K562 (cell line): Measurements from ENCODE around the gene HNRNPK. TPM values are rescaled to one million over a fixed set of nuclear protein-coding genes. Genes with fewer than 3 reads are reported as not detected.

Experiments used
- DMBX1 ChIP-seq: fragments of 250-450 bp; sonication (Bioruptor Pico); IDR thresholded peaks from 2 replicates; pipeline ENCODE4 v1.8.0; 2022; ENCODE audit warnings: inconsistent platforms, mild to moderate bottlenecking, moderate library complexity, borderline replicate concordance
- ETV5 ChIP-seq: sonication (generic); formaldehyde crosslinking; IDR thresholded peaks from 2 replicates; pipeline ENCODE4 v1.4.0; 2020; ENCODE audit warnings: low read depth, mild to moderate bottlenecking, missing genetic modification reagents
- HDAC6 ChIP-seq: IDR thresholded peaks from 2 replicates; pipeline ENCODE4 v1.6.1; 2012; ENCODE audit warnings: low read depth, mild to moderate bottlenecking, control low read depth, inconsistent platforms, low read length, moderate library complexity
- KHSRP ChIP-seq: fragments of 450-650 bp; IDR thresholded peaks from 2 replicates; pipeline ENCODE4 v1.6.1; 2017
- KLF13 ChIP-seq: fragments of 450-650 bp; IDR thresholded peaks from 2 replicates; pipeline ENCODE4 v1.6.1; 2016; ENCODE audit warnings: missing genetic modification characterization, low read depth, mild to moderate bottlenecking, missing compliant biosample characterization, moderate library complexity, borderline replicate concordance
- LCOR ChIP-seq: sonication (generic); formaldehyde crosslinking; IDR thresholded peaks from 2 replicates; pipeline ENCODE4 v1.8.0; 2022; ENCODE audit warnings: mild to moderate bottlenecking, missing genetic modification reagents
- MEF2D ChIP-seq: conservative IDR thresholded peaks from 2 replicates; pipeline ENCODE4 v1.6.1; 2016; ENCODE audit warnings: low read depth, missing genetic modification characterization, missing compliant biosample characterization
- SMAD2 ChIP-seq: fragments of 150-350 bp; IDR thresholded peaks from 2 replicates; pipeline ENCODE4 v1.6.1; 2014; ENCODE audit warnings: low read depth, mild to moderate bottlenecking, low read length
- ZBTB1 ChIP-seq: sonication (generic); formaldehyde crosslinking; IDR thresholded peaks from 2 replicates; pipeline ENCODE4 v1.8.1; 2023; ENCODE audit warnings: missing genetic modification reagents, low read depth, mild to moderate bottlenecking, borderline replicate concordance
- ZBTB7A ChIP-seq: IDR thresholded peaks from 2 replicates; pipeline ENCODE4 v1.6.1; 2011; ENCODE audit warnings: low read depth, mild to moderate bottlenecking, low read length, moderate library complexity, borderline replicate concordance; ENCODE audit not compliant: control insufficient read depth
- ZKSCAN1 ChIP-seq: fragments of 150-350 bp; IDR thresholded peaks from 2 replicates; pipeline ENCODE4 v1.6.1; 2016; ENCODE audit warnings: low read depth, low read length
- ZNF23 ChIP-seq: fragments of 250-450 bp; sonication (Bioruptor Pico); IDR thresholded peaks from 2 replicates; pipeline ENCODE4 v1.4.0; 2020; ENCODE audit warnings: mild to moderate bottlenecking
- ZNF316 ChIP-seq: fragments of 450-650 bp; IDR thresholded peaks from 2 replicates; pipeline ENCODE4 v1.6.1; 2016
- ZNF431 ChIP-seq: sonication (generic); formaldehyde crosslinking; IDR thresholded peaks from 2 replicates; pipeline ENCODE4 v1.8.0; 2022; ENCODE audit warnings: mild to moderate bottlenecking, missing genetic modification reagents
- ZNF79 ChIP-seq: fragments of 250-450 bp; sonication (Bioruptor Pico); IDR thresholded peaks from 2 replicates; pipeline ENCODE4 v1.4.0; 2020; ENCODE audit warnings: low read depth, mild to moderate bottlenecking, moderate library complexity
- polyA plus RNA-seq, 8 experiments: library from polyadenylated mRNA; depleted of rRNA in 4 of 8; stranded (reverse) in 5 of 8; unstranded in 3 of 8; fragments of >200 nt; fragmentation: Nextera tagmentation in 2 of 8; fragmentation: Illumina TruSeq in 1 of 8; extraction: Ambion mirVana in 2 of 8; extraction: Trizol in 1 of 8; gene quantifications; 2 replicates each; pipeline versions ENCODE4 v1.2.1 to v1.2.3, GENCODE V29; 2011 to 2014; ENCODE audit warnings: inconsistent platforms in 1 of 8, missing spikeins in 1 of 8
- total RNA-seq, 7 experiments: library from RNA; depleted of rRNA in 6 of 7; stranded (reverse); fragments of >200 nt in 6 of 7; fragmentation: Illumina TruSeq in 2 of 7; extraction: Trizol in 2 of 7; gene quantifications; 2 replicates each; pipeline versions ENCODE4 v1.2.1 to v1.2.3, GENCODE V29; 2011 to 2021; ENCODE audit warnings: low replicate concordance in 1 of 7
- TF ChIP-seq, protein P1 (sequence below), 2 experiments: IDR thresholded peaks; 2 replicates each; pipeline ENCODE4 v1.6.1; 2012; ENCODE audit warnings: improper control_type of control experiment in 2 of 2, low read depth in 2 of 2, low read length in 2 of 2, borderline replicate concordance in 1 of 2
- TF ChIP-seq, protein P2 (sequence below): fragments of 200-800 bp; sonication (Bioruptor generic); IDR thresholded peaks from 2 replicates; pipeline ENCODE4 v1.6.1; 2017; ENCODE audit warnings: missing genetic modification characterization, missing compliant biosample characterization
- TF ChIP-seq, protein P3 (sequence below): sonication (generic); formaldehyde crosslinking; IDR thresholded peaks from 2 replicates; pipeline ENCODE4 v1.8.0; 2022; ENCODE audit warnings: missing genetic modification reagents, mild to moderate bottlenecking, borderline replicate concordance
- TF ChIP-seq, protein P4 (sequence below): sonication (generic); formaldehyde crosslinking; IDR thresholded peaks from 2 replicates; pipeline ENCODE4 v1.8.0; 2022; ENCODE audit warnings: missing genetic modification reagents, mild to moderate bottlenecking, moderate library complexity, borderline replicate concordance

HNRNPK gene
- total and polyA plus RNA-seq, 9 of the 15 experiments (the other 6 are each of a cell fraction or from before 2014, with no cell fraction given): 224 to 883 (median 618) TPM

DNA sequence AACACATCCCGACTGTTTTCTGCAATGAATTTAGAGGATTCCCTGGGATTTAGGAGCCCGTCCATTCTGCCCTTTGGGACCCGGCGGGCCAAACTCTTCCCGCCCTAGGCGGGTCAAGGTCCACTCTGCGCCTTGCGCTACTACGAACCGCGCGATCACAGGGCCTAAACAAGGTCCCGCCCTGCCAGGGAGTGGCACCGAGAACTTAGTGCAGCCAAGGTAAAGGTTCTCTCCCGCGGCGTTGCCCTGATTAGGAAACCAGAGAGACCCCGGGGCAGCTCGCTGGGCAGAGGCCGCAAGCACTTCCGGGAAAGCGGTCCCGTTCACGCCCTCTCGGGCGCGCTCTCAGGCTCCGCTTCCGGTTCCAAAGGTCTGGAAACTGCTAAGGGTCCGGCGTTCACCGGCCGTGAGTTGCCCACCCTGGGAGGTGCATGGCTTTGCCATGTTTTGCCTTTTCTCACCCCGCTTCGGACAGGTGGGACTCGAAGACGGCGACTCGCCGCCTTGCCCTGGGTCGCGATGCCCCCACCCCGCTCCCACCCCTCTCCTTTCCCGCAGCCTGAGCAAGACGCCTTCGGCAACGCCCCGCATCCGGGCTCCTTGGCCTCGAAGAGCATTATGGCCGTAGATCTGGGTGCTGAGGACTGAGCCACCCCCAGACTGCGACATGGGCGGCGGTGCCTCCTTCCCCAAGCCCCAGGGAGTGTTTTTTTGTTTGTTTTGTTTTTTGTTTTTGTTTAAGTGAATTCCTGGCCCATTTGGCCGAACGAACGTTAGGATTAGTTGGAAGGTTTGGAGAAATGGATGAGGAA is 23.4 kb downstream of the HNRNPK start (continued):
- TF ChIP-seq ZNF431 (CRISPR knock-in tag): peak; percentile 51; the same call in 1 of the 2 replicates
- TF ChIP-seq, protein P1, sequence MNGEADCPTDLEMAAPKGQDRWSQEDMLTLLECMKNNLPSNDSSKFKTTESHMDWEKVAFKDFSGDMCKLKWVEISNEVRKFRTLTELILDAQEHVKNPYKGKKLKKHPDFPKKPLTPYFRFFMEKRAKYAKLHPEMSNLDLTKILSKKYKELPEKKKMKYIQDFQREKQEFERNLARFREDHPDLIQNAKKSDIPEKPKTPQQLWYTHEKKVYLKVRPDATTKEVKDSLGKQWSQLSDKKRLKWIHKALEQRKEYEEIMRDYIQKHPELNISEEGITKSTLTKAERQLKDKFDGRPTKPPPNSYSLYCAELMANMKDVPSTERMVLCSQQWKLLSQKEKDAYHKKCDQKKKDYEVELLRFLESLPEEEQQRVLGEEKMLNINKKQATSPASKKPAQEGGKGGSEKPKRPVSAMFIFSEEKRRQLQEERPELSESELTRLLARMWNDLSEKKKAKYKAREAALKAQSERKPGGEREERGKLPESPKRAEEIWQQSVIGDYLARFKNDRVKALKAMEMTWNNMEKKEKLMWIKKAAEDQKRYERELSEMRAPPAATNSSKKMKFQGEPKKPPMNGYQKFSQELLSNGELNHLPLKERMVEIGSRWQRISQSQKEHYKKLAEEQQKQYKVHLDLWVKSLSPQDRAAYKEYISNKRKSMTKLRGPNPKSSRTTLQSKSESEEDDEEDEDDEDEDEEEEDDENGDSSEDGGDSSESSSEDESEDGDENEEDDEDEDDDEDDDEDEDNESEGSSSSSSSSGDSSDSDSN (IDR thresholded peaks at IDR 0.05; ENCODE audit: borderline replicate concordance in 1 of 2, low read depth in 2 of 2, low read length in 2 of 2): 0 out of 4 replicates have a peak, but pooled peaks of 1 of the 2 experiments have one; percentile 40
- TF ChIP-seq ZNF79 (CRISPR knock-in tag): no peak
- no peak for TF ChIP-seq KHSRP
- TF ChIP-seq, protein P2, sequence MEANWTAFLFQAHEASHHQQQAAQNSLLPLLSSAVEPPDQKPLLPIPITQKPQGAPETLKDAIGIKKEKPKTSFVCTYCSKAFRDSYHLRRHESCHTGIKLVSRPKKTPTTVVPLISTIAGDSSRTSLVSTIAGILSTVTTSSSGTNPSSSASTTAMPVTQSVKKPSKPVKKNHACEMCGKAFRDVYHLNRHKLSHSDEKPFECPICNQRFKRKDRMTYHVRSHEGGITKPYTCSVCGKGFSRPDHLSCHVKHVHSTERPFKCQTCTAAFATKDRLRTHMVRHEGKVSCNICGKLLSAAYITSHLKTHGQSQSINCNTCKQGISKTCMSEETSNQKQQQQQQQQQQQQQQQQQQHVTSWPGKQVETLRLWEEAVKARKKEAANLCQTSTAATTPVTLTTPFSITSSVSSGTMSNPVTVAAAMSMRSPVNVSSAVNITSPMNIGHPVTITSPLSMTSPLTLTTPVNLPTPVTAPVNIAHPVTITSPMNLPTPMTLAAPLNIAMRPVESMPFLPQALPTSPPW (CRISPR knock-in tag): peak; percentile 53
- peak; percentile 85 for TF ChIP-seq ETV5 (CRISPR knock-in tag)
- TF ChIP-seq ZNF316: no peak
- no peak for TF ChIP-seq ZBTB1 (CRISPR knock-in tag)
- TF ChIP-seq SMAD2: no peak
- TF ChIP-seq MEF2D (tag): no peak
- TF ChIP-seq DMBX1 (CRISPR knock-in tag): no peak
- no peak for TF ChIP-seq ZNF23 (CRISPR knock-in tag)
- TF ChIP-seq KLF13 (tag): peak; percentile 31; the same call in 1 of the 2 replicates
- TF ChIP-seq ZBTB7A: peak; percentile 86
- TF ChIP-seq, protein P3, sequence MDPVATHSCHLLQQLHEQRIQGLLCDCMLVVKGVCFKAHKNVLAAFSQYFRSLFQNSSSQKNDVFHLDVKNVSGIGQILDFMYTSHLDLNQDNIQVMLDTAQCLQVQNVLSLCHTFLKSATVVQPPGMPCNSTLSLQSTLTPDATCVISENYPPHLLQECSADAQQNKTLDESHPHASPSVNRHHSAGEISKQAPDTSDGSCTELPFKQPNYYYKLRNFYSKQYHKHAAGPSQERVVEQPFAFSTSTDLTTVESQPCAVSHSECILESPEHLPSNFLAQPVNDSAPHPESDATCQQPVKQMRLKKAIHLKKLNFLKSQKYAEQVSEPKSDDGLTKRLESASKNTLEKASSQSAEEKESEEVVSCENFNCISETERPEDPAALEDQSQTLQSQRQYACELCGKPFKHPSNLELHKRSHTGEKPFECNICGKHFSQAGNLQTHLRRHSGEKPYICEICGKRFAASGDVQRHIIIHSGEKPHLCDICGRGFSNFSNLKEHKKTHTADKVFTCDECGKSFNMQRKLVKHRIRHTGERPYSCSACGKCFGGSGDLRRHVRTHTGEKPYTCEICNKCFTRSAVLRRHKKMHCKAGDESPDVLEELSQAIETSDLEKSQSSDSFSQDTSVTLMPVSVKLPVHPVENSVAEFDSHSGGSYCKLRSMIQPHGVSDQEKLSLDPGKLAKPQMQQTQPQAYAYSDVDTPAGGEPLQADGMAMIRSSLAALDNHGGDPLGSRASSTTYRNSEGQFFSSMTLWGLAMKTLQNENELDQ: no peak
- 0 out of 2 replicates have a peak, but pooled peaks have one; percentile 34 for TF ChIP-seq LCOR (CRISPR knock-in tag)
- no peak for TF ChIP-seq HDAC6
- TF ChIP-seq ZKSCAN1: no peak
- TF ChIP-seq, protein P4, sequence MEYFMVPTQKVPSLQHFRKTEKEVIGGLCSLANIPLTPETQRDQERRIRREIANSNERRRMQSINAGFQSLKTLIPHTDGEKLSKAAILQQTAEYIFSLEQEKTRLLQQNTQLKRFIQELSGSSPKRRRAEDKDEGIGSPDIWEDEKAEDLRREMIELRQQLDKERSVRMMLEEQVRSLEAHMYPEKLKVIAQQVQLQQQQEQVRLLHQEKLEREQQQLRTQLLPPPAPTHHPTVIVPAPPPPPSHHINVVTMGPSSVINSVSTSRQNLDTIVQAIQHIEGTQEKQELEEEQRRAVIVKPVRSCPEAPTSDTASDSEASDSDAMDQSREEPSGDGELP (CRISPR knock-in tag): peak; percentile 39; the same call in 1 of the 2 replicates
